Fibroblast of skin of abdomen (primary cell): ENCODE measurements around the gene ENPP3.

Source experiments
- DNase-seq: peaks from one replicate; pipeline ENCODE4 v3.0.0-alpha.2; 2013

Gene ENPP3

GRCh38 chr6:131768964-131769363 lies 131.9 kb downstream of the ENPP3 start:
- DNase-seq: no peak

- DNase-seq: no peak
These were observed 132.5 kb downstream of the ENPP3 start for GRCh38 chr6:131769385-131770141.

- DNase-seq: no peak
These were observed 133.7 kb downstream of the ENPP3 start for GRCh38 chr6:131770776-131771175.

GRCh38 chr6:131773284-131773950 lies 136.3 kb downstream of the ENPP3 start:
- no peak for DNase-seq

- no peak for DNase-seq
These were observed 138.8 kb downstream of the ENPP3 start for GRCh38 chr6:131775886-131776285.

- DNase-seq: no peak
These were observed 139.9 kb downstream of the ENPP3 start for GRCh38 chr6:131776985-131777384.

GRCh38 chr6:131778169-131778568 lies 141.1 kb downstream of the ENPP3 start:
- peak; percentile 43 for DNase-seq

- no peak for DNase-seq
These were observed 142.2 kb downstream of the ENPP3 start for GRCh38 chr6:131779304-131779703.

GRCh38 chr6:131780600-131780999 lies 143.5 kb downstream of the ENPP3 start:
- DNase-seq: no peak

- DNase-seq: no peak
These were observed 144.6 kb downstream of the ENPP3 start for GRCh38 chr6:131781687-131782086.

- no peak for DNase-seq
These were observed 145.7 kb downstream of the ENPP3 start for GRCh38 chr6:131782764-131783163.

- DNase-seq: peak; percentile 63
These were observed 147.5 kb downstream of the ENPP3 start for GRCh38 chr6:131784561-131784960.

GRCh38 chr6:131787079-131787478 lies 150.0 kb downstream of the ENPP3 start:
- no peak for DNase-seq

- DNase-seq: peak; percentile 33
These were observed 150.9 kb downstream of the ENPP3 start for GRCh38 chr6:131787766-131788712.

GRCh38 chr6:131789219-131789618 lies 152.1 kb downstream of the ENPP3 start:
- DNase-seq: peak; percentile 31

GRCh38 chr6:131791476-131791875 lies 154.4 kb downstream of the ENPP3 start:
- no peak for DNase-seq

- DNase-seq: peak; percentile 28
These were observed 155.0 kb downstream of the ENPP3 start for GRCh38 chr6:131792091-131792496.

GRCh38 chr6:131795366-131795765 lies 158.3 kb downstream of the ENPP3 start:
- no peak for DNase-seq
